ENCODE measurements around the gene DCLK1. TPM values are rescaled to one million over a fixed set of nuclear protein-coding genes. Genes with fewer than 3 reads are reported as not detected.

Gene DCLK1
- total and polyA plus RNA-seq, 7 donors: 1.2 to 64.8 (median 10.2) TPM

- TF ChIP-seq EP300 (IDR thresholded peaks at IDR 0.05): no peak
- peaks cover 0 to 61% (median 47%) of the 10 kb centered on the region in 4 donors for H3K4me1 ChIP-seq
- DNase-seq: no peak
- H3K36me3 ChIP-seq: no peaks in the 10 kb centered on the region
- H3K27ac ChIP-seq: peak overlapping the region in 3 of 4 donors; percentile 74 to 84 (median 80)
- intact Hi-C loops (cut with DNase I): no loop called here
- no peaks in the 10 kb centered on the region for H3K27me3 ChIP-seq
- no peaks in the 10 kb centered on the region for H3K9me3 ChIP-seq
- no peak overlapping the region for H3K4me3 ChIP-seq
- 85 to 87% methylated on average over 3 of the region's 3 CpGs for WGBS, 2 donors
Measured at GRCh38 chr13:35925669-35926068, 205.5 kb downstream of the DCLK1 start.

GRCh38 chr13:35923347-35923746 is 207.8 kb downstream of the DCLK1 start:
- peak overlapping the region in 2 of 4 donors; percentile 3 to 38 for H3K27ac ChIP-seq
- H3K36me3 ChIP-seq: no peaks in the 10 kb centered on the region
- no peak for DNase-seq
- intact Hi-C loops (cut with DNase I): no loop called here
- no peaks in the 10 kb centered on the region for H3K9me3 ChIP-seq
- WGBS, 2 donors: 52 to 79% methylated on average over 3 of the region's 3 CpGs
- no peak for TF ChIP-seq POLR2A (IDR thresholded peaks at IDR 0.05)
- TF ChIP-seq CTCF (IDR thresholded peaks at IDR 0.05): no peak
- no peak for TF ChIP-seq POLR2AphosphoS5 (IDR thresholded peaks at IDR 0.05)
- no peak for TF ChIP-seq EP300 (IDR thresholded peaks at IDR 0.05)
- no peaks in the 10 kb centered on the region for H3K27me3 ChIP-seq
- no peak overlapping the region for H3K4me3 ChIP-seq
- H3K4me1 ChIP-seq: peaks cover 0 to 49% (median 41%) of the 10 kb centered on the region in 4 donors

GRCh38 chr13:35920816-35921215 is 210.4 kb downstream of the DCLK1 start:
- no peaks in the 10 kb centered on the region for H3K9me3 ChIP-seq
- TF ChIP-seq POLR2A (IDR thresholded peaks at IDR 0.05): no peak
- TF ChIP-seq CTCF (IDR thresholded peaks at IDR 0.05): no peak
- no peak for TF ChIP-seq POLR2AphosphoS5 (IDR thresholded peaks at IDR 0.05)
- no peak for TF ChIP-seq EP300 (IDR thresholded peaks at IDR 0.05)
- intact Hi-C loops (cut with DNase I): no loop called here
- WGBS, 2 donors: 72 to 77% methylated on average over 7 of the region's 7 CpGs
- no peaks in the 10 kb centered on the region for H3K27me3 ChIP-seq
- no peak overlapping the region for H3K27ac ChIP-seq
- no peak overlapping the region for H3K4me3 ChIP-seq
- peaks cover 0 to 24% (median 16%) of the 10 kb centered on the region in 4 donors for H3K4me1 ChIP-seq
- H3K36me3 ChIP-seq: no peaks in the 10 kb centered on the region
- no peak for DNase-seq

GRCh38 chr13:35917942-35918645 is 213.1 kb downstream of the DCLK1 start:
- DNase-seq: no peak
- Histone ChIP-seq H3K9me3 (no peaks in the 10 kb centered on the region), H3K36me3 (no peaks in the 10 kb centered on the region), H3K27ac (no peak overlapping the region), H3K4me1 (peaks cover 0 to 9% (median 7%) of the 10 kb centered on the region in 4 donors), H3K4me3 (no peak overlapping the region), H3K27me3 (no peaks in the 10 kb centered on the region)
- intact Hi-C loops (cut with DNase I): no loop called here
- TF ChIP-seq EP300 (IDR thresholded peaks at IDR 0.05) (no peak), POLR2A (IDR thresholded peaks at IDR 0.05) (no peak), CTCF (IDR thresholded peaks at IDR 0.05) (no peak), POLR2AphosphoS5 (IDR thresholded peaks at IDR 0.05) (no peak)
- 75 to 84% methylated on average over 8 of the region's 8 CpGs for WGBS, 2 donors

GRCh38 chr13:35917252-35917941 is 213.8 kb downstream of the DCLK1 start:
- no peak overlapping the region for H3K4me3 ChIP-seq
- TF ChIP-seq POLR2AphosphoS5 (IDR thresholded peaks at IDR 0.05): no peak
- DNase-seq: no peak
- intact Hi-C loops (cut with DNase I): no loop called here
- H3K4me1 ChIP-seq: peaks cover 0 to 2% (median under 1%) of the 10 kb centered on the region in 4 donors
- 53 to 58% methylated on average over 13 of the region's 13 CpGs for WGBS, 2 donors
- no peaks in the 10 kb centered on the region for H3K9me3 ChIP-seq
- H3K27me3 ChIP-seq: no peaks in the 10 kb centered on the region
- no peak overlapping the region for H3K27ac ChIP-seq
- no peaks in the 10 kb centered on the region for H3K36me3 ChIP-seq
